ENCODE measurements around the gene KITLG.
"Not testable (repeated sequence)": the region's sequence is repeated elsewhere in the genome, so short reads cannot be mapped to it uniquely, and the experiment has no call there.

The KITLG gene

GRCh38 chr12:88538697-88539096 lies 41.6 kb downstream of the KITLG start:
- no peak for DNase-seq

- no peak for DNase-seq
These were observed 42.0 kb downstream of the KITLG start for GRCh38 chr12:88538250-88538649.

- no peak for DNase-seq
These were observed 49.4 kb downstream of the KITLG start for GRCh38 chr12:88530868-88531267.

GRCh38 chr12:88529531-88530488 lies 50.5 kb downstream of the KITLG start:
- no peak for DNase-seq

GRCh38 chr12:88522961-88523360 lies 57.3 kb downstream of the KITLG start:
- DNase-seq, result no peak

GRCh38 chr12:88520436-88520820 lies 59.8 kb downstream of the KITLG start:
- DNase-seq, result no peak

GRCh38 chr12:88519802-88520435 lies 60.4 kb downstream of the KITLG start:
- no peak for DNase-seq

- no peak for DNase-seq
These were observed 61.3 kb downstream of the KITLG start for GRCh38 chr12:88518863-88519403.

GRCh38 chr12:88516811-88517210 lies 63.5 kb downstream of the KITLG start:
- DNase-seq, result no peak

- DNase-seq, result no peak
These were observed 69.4 kb downstream of the KITLG start for GRCh38 chr12:88510843-88511242.

GRCh38 chr12:88509851-88510250 lies 70.4 kb downstream of the KITLG start:
- DNase-seq, result no peak

- no peak for DNase-seq
These were observed 70.9 kb downstream of the KITLG start for GRCh38 chr12:88509347-88509746.

GRCh38 chr12:88507851-88508250 lies 72.4 kb downstream of the KITLG start:
- not testable (repeated sequence) for DNase-seq

GRCh38 chr12:88507270-88507669 lies 73.0 kb downstream of the KITLG start:
- no peak for DNase-seq

- DNase-seq, result no peak
These were observed 74.6 kb downstream of the KITLG start for GRCh38 chr12:88505696-88506095.

GRCh38 chr12:88503281-88503703 lies 77.0 kb downstream of the KITLG start:
- no peak for DNase-seq

- no peak for DNase-seq
These were observed 78.0 kb downstream of the KITLG start for GRCh38 chr12:88501972-88502938.

- no peak for DNase-seq
These were observed 83.3 kb downstream of the KITLG start for GRCh38 chr12:88496891-88497371.

GRCh38 chr12:88496429-88496828 lies 83.8 kb downstream of the KITLG start:
- no peak for DNase-seq

GRCh38 chr12:88495031-88495430 lies 85.2 kb downstream of the KITLG start:
- DNase-seq, result no peak

- no peak for DNase-seq
These were observed 85.8 kb downstream of the KITLG start for GRCh38 chr12:88494520-88494919.

- DNase-seq, result no peak
These were observed 86.6 kb downstream of the KITLG start for GRCh38 chr12:88493636-88494035.

- DNase-seq, result no peak
These were observed 89.8 kb downstream of the KITLG start for GRCh38 chr12:88490425-88490824.
